Tongue (tissue), 2 donors: ENCODE data around the gene IFT81. TPM values are rescaled to one million over a fixed set of nuclear protein-coding genes. Genes with fewer than 3 reads are reported as not detected.
"Not testable (repeated sequence)": the region's sequence is repeated elsewhere in the genome, so short reads cannot be mapped to it uniquely, and the experiment has no call there.

ENCODE experiments used
- DNase-seq: peaks from one replicate; pipeline ENCODE4 v3.0.0-alpha.2; 2015
- total RNA-seq: library from RNA; depleted of rRNA; stranded (reverse); fragments of >200 nt; gene quantifications from one replicate; pipeline ENCODE4 v1.2.3, GENCODE V29; 2014

IFT81 gene
- 32.0 TPM for total RNA-seq

GRCh38 chr12:110124269-110124995 is at the start of gene IFT81:
TSS of gene IFT81 (plus strand) at chr12:110124357. CDS start at chr12:110127381, 3,024 bp downstream.
- DNase-seq: peak; percentile 98

- no peak for DNase-seq
Measured at GRCh38 chr12:110075880-110076279, 48.3 kb upstream of the IFT81 start.

GRCh38 chr12:110077800-110078199 is 46.4 kb upstream of the IFT81 start:
- DNase-seq: no peak

- DNase-seq: no peak
Measured at GRCh38 chr12:110079477-110080400, 44.4 kb upstream of the IFT81 start.

- DNase-seq: no peak
Measured at GRCh38 chr12:110080410-110080809, 43.7 kb upstream of the IFT81 start.

GRCh38 chr12:110084314-110085015 is 39.7 kb upstream of the IFT81 start:
- no peak for DNase-seq

- DNase-seq: not testable (repeated sequence)
Measured at GRCh38 chr12:110088216-110088615, 35.9 kb upstream of the IFT81 start.

- no peak for DNase-seq
Measured at GRCh38 chr12:110088936-110089335, 35.2 kb upstream of the IFT81 start.

GRCh38 chr12:110090266-110091135 is 33.7 kb upstream of the IFT81 start:
- no peak for DNase-seq

GRCh38 chr12:110091136-110091711 is 32.9 kb upstream of the IFT81 start:
- no peak for DNase-seq

- no peak for DNase-seq
Measured at GRCh38 chr12:110093631-110094311, 30.4 kb upstream of the IFT81 start.

GRCh38 chr12:110100315-110100970 is 23.7 kb upstream of the IFT81 start:
- peak; percentile 89 for DNase-seq

GRCh38 chr12:110102255-110102654 is 21.9 kb upstream of the IFT81 start:
- peak; percentile 38 for DNase-seq

- peak; percentile 65 for DNase-seq
Measured at GRCh38 chr12:110104188-110105094, 19.7 kb upstream of the IFT81 start.

GRCh38 chr12:110105159-110105558 is 19.0 kb upstream of the IFT81 start:
- DNase-seq: no peak

GRCh38 chr12:110105986-110106385 is 18.2 kb upstream of the IFT81 start:
- no peak for DNase-seq

- DNase-seq: peak; percentile 36
Measured at GRCh38 chr12:110107369-110108281, 16.5 kb upstream of the IFT81 start.
